ENCODE results near the gene MLST8.

GRCh38 chr16:2229632-2230250 lies 24.5 kb downstream of the MLST8 start:
- TF ChIP-seq ZNF549 (tag by site-specific recombination; IDR thresholded peaks at IDR 0.05) (no peak), PBX3 (CRISPR knock-in tag; IDR thresholded peaks at IDR 0.05) (no peak), CTCF (tag by site-specific recombination; IDR thresholded peaks at IDR 0.05) (no peak), ZNF138 (tag by site-specific recombination; IDR thresholded peaks at IDR 0.05; ENCODE audit: borderline replicate concordance) (no peak), PATZ1 (tag by site-specific recombination; IDR thresholded peaks at IDR 0.05) (no peak), ZNF701 (tag by site-specific recombination; IDR thresholded peaks at IDR 0.05) (no peak), ZNF140 (tag by site-specific recombination; IDR thresholded peaks at IDR 0.05) (no peak), HOXC10 (CRISPR knock-in tag; IDR thresholded peaks at IDR 0.05) (no peak), SETDB1 (IDR thresholded peaks at IDR 0.05; ENCODE audit: insufficient read length, low read length) (no peak), ZSCAN30 (tag by site-specific recombination; IDR thresholded peaks at IDR 0.05) (no peak)

Measured in HEK293 (cell line).